ENCODE measurements around the gene GRAMD2B.
"Not testable (repeated sequence)": the region's sequence is repeated elsewhere in the genome, so short reads cannot be mapped to it uniquely, and the experiment has no call there.

The GRAMD2B gene

GRCh38 chr5:126513302-126513701 lies 90.1 kb downstream of the GRAMD2B start:
- DNase-seq (ENCODE audit: low read depth): no peak

GRCh38 chr5:126513703-126514102 lies 90.5 kb downstream of the GRAMD2B start:
- DNase-seq (ENCODE audit: low read depth): no peak

GRCh38 chr5:126514131-126514557 lies 90.9 kb downstream of the GRAMD2B start:
- DNase-seq (ENCODE audit: low read depth): no peak

- DNase-seq (ENCODE audit: low read depth): no peak
Measured at GRCh38 chr5:126514558-126515141, 91.4 kb downstream of the GRAMD2B start.

- DNase-seq (ENCODE audit: low read depth): no peak
Measured at GRCh38 chr5:126515337-126515736, 92.1 kb downstream of the GRAMD2B start.

GRCh38 chr5:126516133-126516532 lies 92.9 kb downstream of the GRAMD2B start:
- DNase-seq (ENCODE audit: low read depth): no peak

GRCh38 chr5:126516852-126517251 lies 93.6 kb downstream of the GRAMD2B start:
- no peak for DNase-seq (ENCODE audit: low read depth)

- not testable (repeated sequence) for DNase-seq (ENCODE audit: low read depth)
Measured at GRCh38 chr5:126519223-126519622, 96.0 kb downstream of the GRAMD2B start.

- no peak for DNase-seq (ENCODE audit: low read depth)
Measured at GRCh38 chr5:126519637-126520592, 96.7 kb downstream of the GRAMD2B start.

- no peak for DNase-seq (ENCODE audit: low read depth)
Measured at GRCh38 chr5:126520593-126520953, 97.4 kb downstream of the GRAMD2B start.

GRCh38 chr5:126521130-126521529 lies 97.9 kb downstream of the GRAMD2B start:
- DNase-seq (ENCODE audit: low read depth): no peak

GRCh38 chr5:126523818-126524510 lies 100.8 kb downstream of the GRAMD2B start:
- no peak for DNase-seq (ENCODE audit: low read depth)

- DNase-seq (ENCODE audit: low read depth): no peak
Measured at GRCh38 chr5:126525630-126526245, 102.5 kb downstream of the GRAMD2B start.

GRCh38 chr5:126526493-126526892 lies 103.3 kb downstream of the GRAMD2B start:
- DNase-seq (ENCODE audit: low read depth): no peak

- DNase-seq (ENCODE audit: low read depth): no peak
Measured at GRCh38 chr5:126527158-126527557, 103.9 kb downstream of the GRAMD2B start.

GRCh38 chr5:126527892-126528291 lies 104.7 kb downstream of the GRAMD2B start:
- DNase-seq (ENCODE audit: low read depth): no peak

- no peak for DNase-seq (ENCODE audit: low read depth)
Measured at GRCh38 chr5:126531543-126532120, 108.4 kb downstream of the GRAMD2B start.

- DNase-seq (ENCODE audit: low read depth): no peak
Measured at GRCh38 chr5:126534553-126534952, 111.3 kb downstream of the GRAMD2B start.

- DNase-seq (ENCODE audit: low read depth): no peak
Measured at GRCh38 chr5:126535856-126536545, 112.8 kb downstream of the GRAMD2B start.

- DNase-seq (ENCODE audit: low read depth): no peak
Measured at GRCh38 chr5:126536874-126537273, 113.7 kb downstream of the GRAMD2B start.

- DNase-seq (ENCODE audit: low read depth): no peak
Measured at GRCh38 chr5:126538579-126538978, 115.4 kb downstream of the GRAMD2B start.
